Coronary artery (tissue), 2 donors: ENCODE data around the gene BPIFA1.

Experiments used
- DNase-seq: peaks from one replicate; pipeline ENCODE4 v3.0.0-alpha.2; 2017; ENCODE audit warnings: low spot score
- H3K27ac ChIP-seq, 2 donors: fragments of 200-600 bp; sonication (generic); one replicate each; pipeline ENCODE4 v1.5.1; 2016 to 2019
- H3K4me3 ChIP-seq: fragments of 200-600 bp; sonication (generic); 2 replicates; pipeline ENCODE4 v1.5.1; 2016; ENCODE audit warnings: mild to moderate bottlenecking, moderate library complexity
- CTCF ChIP-seq: fragments of 200-600 bp; sonication (generic); IDR thresholded peaks from one replicate; pipeline ENCODE4 v1.5.1; 2019; ENCODE audit warnings: antibody characterized with exemption

The BPIFA1 gene

GRCh38 chr20:33229843-33230242, 6.0 kb upstream of the BPIFA1 start:
- DNase-seq = no peak
- no peak for TF ChIP-seq CTCF
- H3K27ac ChIP-seq = no peak overlapping the region
- no peak overlapping the region for H3K4me3 ChIP-seq

DNA sequence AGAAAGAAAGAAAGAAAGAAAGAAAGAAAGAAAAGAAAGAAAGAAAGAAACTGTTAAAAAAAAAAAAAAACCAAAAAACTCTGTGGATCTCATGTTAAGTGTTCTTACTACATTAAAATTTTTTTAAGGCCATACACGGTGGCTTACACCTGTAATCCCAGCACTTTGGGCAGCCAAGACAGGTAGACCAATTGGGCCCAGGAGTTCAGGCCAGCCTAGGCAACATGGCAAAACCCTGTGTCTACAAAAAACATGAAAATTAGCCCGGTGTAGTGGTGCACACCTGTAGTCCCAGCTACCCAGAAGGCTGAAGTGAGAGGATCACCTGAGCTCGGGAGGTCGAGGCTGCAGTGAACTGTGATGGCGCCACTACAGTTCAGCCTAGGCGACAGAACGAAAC, 4.6 kb upstream of the BPIFA1 start:
- no peak overlapping the region for H3K27ac ChIP-seq
- TF ChIP-seq CTCF = no peak
- DNase-seq = no peak
- H3K4me3 ChIP-seq = no peak overlapping the region

GRCh38 chr20:33232486-33233072, 3.2 kb upstream of the BPIFA1 start:
- no peak for DNase-seq
- H3K4me3 ChIP-seq = no peak overlapping the region
- no peak for TF ChIP-seq CTCF
- no peak overlapping the region for H3K27ac ChIP-seq

DNA sequence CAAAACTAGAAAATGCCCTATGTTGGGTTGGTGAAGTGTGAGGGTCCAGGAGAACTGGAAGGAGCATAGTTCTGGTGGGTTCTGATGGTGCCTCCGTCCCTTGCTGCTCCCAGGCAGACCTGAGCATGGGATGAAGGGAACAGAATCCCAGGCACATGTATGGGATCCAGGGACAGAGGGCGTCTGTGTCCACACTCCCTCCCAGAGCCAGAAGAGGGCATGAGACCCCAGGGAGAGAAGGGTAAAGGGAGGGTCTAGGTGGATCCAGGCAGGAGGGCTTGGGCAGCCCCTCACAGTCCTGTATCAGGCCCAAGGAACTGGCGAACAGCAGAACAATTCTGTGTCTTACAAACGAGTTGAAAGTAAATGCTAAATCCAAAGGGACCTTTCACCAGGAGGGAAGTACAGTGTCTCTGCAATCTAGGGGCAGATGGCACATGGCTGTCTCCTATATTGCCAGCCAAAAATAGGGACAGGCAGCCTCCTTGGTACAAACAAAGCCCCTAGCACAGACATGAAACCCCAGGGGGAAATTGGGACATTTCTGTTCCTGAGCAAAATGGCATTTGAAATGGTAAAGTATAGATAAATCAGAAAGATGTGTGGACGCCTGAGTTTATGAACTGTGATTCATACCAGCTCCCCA, 2.5 kb upstream of the BPIFA1 start:
- no peak for DNase-seq
- TF ChIP-seq CTCF = no peak
- Histone ChIP-seq H3K27ac (no peak overlapping the region), H3K4me3 (no peak overlapping the region)

DNA sequence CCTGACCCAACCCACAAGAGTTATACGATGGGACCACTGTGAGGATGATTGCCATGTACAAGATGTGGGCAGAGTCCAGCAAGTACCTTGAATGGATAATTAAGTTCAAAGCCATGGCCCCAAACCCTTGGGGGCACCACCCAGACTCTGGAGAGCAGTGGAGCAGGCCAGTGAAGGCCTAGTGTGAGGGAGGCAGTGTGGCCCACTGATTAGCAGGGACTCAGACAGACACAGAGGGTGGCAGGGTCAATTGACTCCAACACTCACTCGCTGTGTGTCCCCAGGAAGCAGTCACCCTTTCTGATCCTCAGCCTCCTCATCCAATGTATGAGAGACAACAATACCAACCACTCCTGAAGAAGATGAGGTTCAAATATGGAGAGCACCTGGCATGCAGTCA, 1.7 kb upstream of the BPIFA1 start:
- no peak overlapping the region for H3K27ac ChIP-seq
- DNase-seq = no peak
- no peak for TF ChIP-seq CTCF
- no peak overlapping the region for H3K4me3 ChIP-seq

GRCh38 chr20:33236351-33236750, 555 bp downstream of the BPIFA1 start:
- Histone ChIP-seq H3K27ac (no peak overlapping the region), H3K4me3 (no peak overlapping the region)
- DNase-seq = no peak
- TF ChIP-seq CTCF = no peak

DNA sequence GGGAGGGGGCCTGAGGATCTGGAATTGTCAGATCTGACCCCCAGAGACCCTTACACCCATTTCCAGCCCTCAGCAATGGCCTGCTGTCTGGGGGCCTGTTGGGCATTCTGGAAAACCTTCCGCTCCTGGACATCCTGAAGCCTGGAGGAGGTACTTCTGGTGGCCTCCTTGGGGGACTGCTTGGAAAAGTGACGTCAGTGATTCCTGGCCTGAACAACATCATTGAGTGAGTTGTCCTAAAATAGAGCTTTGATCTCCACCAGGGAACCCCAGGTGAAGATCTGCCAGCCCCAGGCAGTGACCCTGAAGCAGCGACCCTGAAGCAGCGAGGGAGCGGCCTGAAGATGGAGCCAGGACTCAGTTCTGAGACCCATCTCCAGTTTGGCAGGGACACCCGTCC, 2.2 kb downstream of the BPIFA1 start:
- no peak overlapping the region for H3K4me3 ChIP-seq
- no peak for TF ChIP-seq CTCF
- H3K27ac ChIP-seq = no peak overlapping the region
- no peak for DNase-seq
